ENCODE data around the gene MAD1L1. TPM values are rescaled to one million over a fixed set of nuclear protein-coding genes. Genes with fewer than 3 reads are reported as not detected.

The MAD1L1 gene
- total and polyA plus RNA-seq, 2 donors (not counting 3 experiments of a cell fraction or from before 2014, with no cell fraction given) = 34.1 to 42.3 TPM

- Histone ChIP-seq H3K27ac (ENCODE audit: insufficient read depth, low read depth, low read length) (no peak overlapping the region), H3K27me3 (ENCODE audit: control insufficient read depth in 2 of 2, insufficient read depth in 2 of 2, low read length in 2 of 2) (no peaks in the 10 kb centered on the region), H3K79me2 (ENCODE audit: control insufficient read depth, insufficient read depth, low read length) (no peaks in the 10 kb centered on the region), H3K4me3 (replicated peaks in 1 of 3; ENCODE audit: insufficient read depth in 1 of 3, low read depth in 1 of 3, low read length in 3 of 3) (no peak overlapping the region), H3K9me1 (replicated peaks; ENCODE audit: control insufficient read depth, extremely low read depth, insufficient read depth, low read length) (no peaks in the 10 kb centered on the region), H3K36me3 (ENCODE audit: control insufficient read depth in 2 of 2, extremely low read depth in 1 of 2, insufficient read depth in 2 of 2, low read length in 2 of 2) (peaks cover 0 to 3% of the 10 kb centered on the region in 2 experiments), H3K4me1 (ENCODE audit: control insufficient read depth, extremely low read depth, insufficient read depth, low read length) (no peaks in the 10 kb centered on the region), H3K9ac (replicated peaks; ENCODE audit: extremely low read depth, insufficient read depth, low read length) (no peak overlapping the region), H3K4me2 (ENCODE audit: insufficient read depth, low read length) (no peak overlapping the region), H2AFZ (ENCODE audit: low read depth, low read length) (no peak overlapping the region), H3K9me3 (replicated peaks; ENCODE audit: control insufficient read depth, insufficient read depth, low read length) (no peaks in the 10 kb centered on the region), H4K20me1 (replicated peaks; ENCODE audit: control insufficient read depth, extremely low read depth, insufficient read depth, low read length) (no peaks in the 10 kb centered on the region)
- dilution Hi-C loops (cut with MboI; ENCODE audit: extremely low pct_ligation_motif_present, low sequenced_read_pairs) (no loop called here), intact Hi-C loops (cut with micrococcal nuclease) (no loop called here)
- DNase-seq (ENCODE audit: low read depth, low spot score) (no peak), FAIRE-seq (no peak)
- no TSS peak for BruUV-seq (replicated peaks)
- ChIA-PET CTCF (no interaction called here), POLR2A (no interaction called here)
- no peak for TF ChIP-seq POLR2A (IDR thresholded peaks at IDR 0.05; ENCODE audit: low read depth, low read length)
- no peak for TF ChIP-seq FOS (IDR thresholded peaks at IDR 0.05; ENCODE audit: borderline replicate concordance, insufficient read depth, low read length)
- no peak for TF ChIP-seq GATA2 (IDR thresholded peaks at IDR 0.05; ENCODE audit: insufficient read depth, insufficient read length, low read depth, low read length)
Observed at GRCh38 chr7:1953199-1954190, 279.2 kb downstream of the MAD1L1 start.

GRCh38 chr7:1952781-1953180 lies 280.0 kb downstream of the MAD1L1 start:
- H3K4me3 ChIP-seq (replicated peaks in 1 of 3; ENCODE audit: insufficient read depth in 1 of 3, low read depth in 1 of 3, low read length in 3 of 3) = no peak overlapping the region
- H3K4me1 ChIP-seq (ENCODE audit: control insufficient read depth, extremely low read depth, insufficient read depth, low read length) = no peaks in the 10 kb centered on the region
- no peak overlapping the region for H3K9ac ChIP-seq (replicated peaks; ENCODE audit: extremely low read depth, insufficient read depth, low read length)
- peaks cover 0 to 3% of the 10 kb centered on the region in 2 experiments for H3K36me3 ChIP-seq (ENCODE audit: control insufficient read depth in 2 of 2, extremely low read depth in 1 of 2, insufficient read depth in 2 of 2, low read length in 2 of 2)
- H4K20me1 ChIP-seq (replicated peaks; ENCODE audit: control insufficient read depth, extremely low read depth, insufficient read depth, low read length) = no peaks in the 10 kb centered on the region
- TF ChIP-seq FOS (IDR thresholded peaks at IDR 0.05; ENCODE audit: borderline replicate concordance, insufficient read depth, low read length) = no peak
- no peak for TF ChIP-seq CTCF (IDR thresholded peaks at IDR 0.05; ENCODE audit: extremely low read depth in 1 of 2, insufficient read depth in 1 of 2, low read depth in 1 of 2, low read length in 2 of 2)
- TF ChIP-seq MAX (IDR thresholded peaks at IDR 0.05; ENCODE audit: insufficient read depth, insufficient read length) = no peak
- TF ChIP-seq POLR2A (IDR thresholded peaks at IDR 0.05; ENCODE audit: low read depth, low read length) = no peak
- no peak for TF ChIP-seq POLR2AphosphoS5 (IDR thresholded peaks at IDR 0.05; ENCODE audit: insufficient read depth, low read depth, low read length)
- no peak for TF ChIP-seq GATA2 (IDR thresholded peaks at IDR 0.05; ENCODE audit: insufficient read depth, insufficient read length, low read depth, low read length)
- TF ChIP-seq JUN (IDR thresholded peaks at IDR 0.05; ENCODE audit: borderline replicate concordance, insufficient read depth, insufficient read length, low read depth) = no peak
- no peak for TF ChIP-seq MYC (IDR thresholded peaks at IDR 0.05; ENCODE audit: low read depth, low read length)
- TF ChIP-seq EZH2 (IDR thresholded peaks at IDR 0.05; ENCODE audit: borderline replicate concordance, low read depth, low read length, severe bottlenecking) = no peak
- no peak overlapping the region for H3K27ac ChIP-seq (ENCODE audit: insufficient read depth, low read depth, low read length)
- dilution Hi-C loops (cut with MboI; ENCODE audit: extremely low pct_ligation_motif_present, low sequenced_read_pairs) (no loop called here), intact Hi-C loops (cut with micrococcal nuclease) (no loop called here)
- FAIRE-seq = no peak
- no peaks in the 10 kb centered on the region for H3K9me1 ChIP-seq (replicated peaks; ENCODE audit: control insufficient read depth, extremely low read depth, insufficient read depth, low read length)
- H2AFZ ChIP-seq (ENCODE audit: low read depth, low read length) = no peak overlapping the region
- ChIA-PET CTCF (no interaction called here), POLR2A (no interaction called here)
- H3K79me2 ChIP-seq (ENCODE audit: control insufficient read depth, insufficient read depth, low read length) = no peaks in the 10 kb centered on the region
- H3K4me2 ChIP-seq (ENCODE audit: insufficient read depth, low read length) = no peak overlapping the region
- no peak for DNase-seq (ENCODE audit: low read depth, low spot score)
- H3K27me3 ChIP-seq (ENCODE audit: control insufficient read depth in 2 of 2, insufficient read depth in 2 of 2, low read length in 2 of 2) = no peaks in the 10 kb centered on the region
- no TSS peak for BruUV-seq (replicated peaks)
- H3K9me3 ChIP-seq (replicated peaks; ENCODE audit: control insufficient read depth, insufficient read depth, low read length) = no peaks in the 10 kb centered on the region
